Subcutaneous adipose tissue (tissue), 4 donors: ENCODE results near the gene HOXC11. TPM values are rescaled to one million over a fixed set of nuclear protein-coding genes. Genes with fewer than 3 reads are reported as not detected.

ENCODE experiments used
- CTCF ChIP-seq: fragments of 450-650 bp; IDR thresholded peaks from one replicate; pipeline ENCODE4 v1.5.1; 2016; ENCODE audit warnings: low read depth, mild to moderate bottlenecking, control low read depth, antibody characterized with exemption, moderate library complexity
- total RNA-seq, 4 donors: library from RNA; depleted of rRNA; stranded (reverse); fragments of >200 nt; gene quantifications; one replicate each; pipeline ENCODE4 v1.1.0, GENCODE V29; 2016

Gene HOXC11
- total RNA-seq, 4 donors from 2014 or later, result 0.38 to 0.51 (median 0.44) TPM; not detected in 1

GRCh38 chr12:54009171-54010052 is 36.5 kb downstream of the HOXC11 start:
- no peak for TF ChIP-seq CTCF

GRCh38 chr12:54010053-54010971 is 37.4 kb downstream of the HOXC11 start:
- TF ChIP-seq CTCF, result no peak

- no peak for TF ChIP-seq CTCF
Measured at GRCh38 chr12:54010972-54011664, 38.2 kb downstream of the HOXC11 start.

GRCh38 chr12:54011665-54012532 is 39.0 kb downstream of the HOXC11 start:
- no peak for TF ChIP-seq CTCF

GRCh38 chr12:54012631-54013409 is 39.9 kb downstream of the HOXC11 start:
- TF ChIP-seq CTCF, result no peak
